Measurements from ENCODE around the gene PSMD1.

The PSMD1 gene

GRCh38 chr2:231047923-231048915 lies 8.4 kb upstream of the PSMD1 start:
- TF ChIP-seq POLR2AphosphoS5 (IDR thresholded peaks at IDR 0.05; ENCODE audit: low read depth, low read length) (no peak), SIN3A (IDR thresholded peaks at IDR 0.05; ENCODE audit: borderline replicate concordance, insufficient read depth, low read length) (no peak), TAF1 (IDR thresholded peaks at IDR 0.05; ENCODE audit: borderline replicate concordance, insufficient read depth, low read length) (no peak), REST (IDR thresholded peaks at IDR 0.05; ENCODE audit: insufficient read depth in 1 of 2, low read depth in 2 of 2, low read length in 2 of 2) (no peak), FOXP2 (optimal IDR thresholded peaks at IDR 0.05; ENCODE audit: borderline replicate concordance, extremely low read depth, extremely low read length, insufficient read depth) (no peak)

DNA sequence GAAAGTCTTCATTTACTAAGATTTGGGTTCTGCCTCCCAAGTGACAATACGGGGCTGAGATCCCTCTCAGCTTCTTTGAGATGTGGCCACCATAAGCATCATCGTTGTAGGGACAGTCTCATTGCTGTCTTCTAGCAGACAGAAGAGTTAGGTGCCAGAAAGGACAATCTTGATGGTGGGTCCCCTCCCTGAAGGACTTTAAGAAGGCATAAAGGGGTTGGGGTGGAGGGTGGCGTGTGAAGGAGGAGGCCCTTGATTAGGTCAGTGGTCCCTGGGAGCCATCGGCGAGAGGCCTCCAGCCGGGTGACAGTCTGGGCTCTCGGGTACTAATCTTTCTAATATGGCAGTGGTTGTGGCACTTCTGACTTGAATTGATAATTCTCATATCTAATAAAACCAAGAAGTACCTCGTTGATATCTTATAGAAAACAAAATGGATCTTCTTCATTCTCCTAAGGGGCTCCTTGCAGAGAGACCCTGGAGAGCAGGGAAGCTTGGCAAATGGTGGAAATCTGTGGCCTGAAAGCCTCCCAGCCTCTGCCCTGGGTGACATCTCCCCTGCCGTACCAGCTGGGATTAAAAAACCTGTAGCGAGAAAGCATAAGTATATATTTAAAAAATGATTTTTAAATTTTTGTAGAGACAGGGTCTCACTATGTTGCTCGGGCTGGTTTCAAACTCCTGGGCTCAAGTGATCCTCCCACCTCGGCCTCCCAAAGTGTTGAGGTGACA lies 7.2 kb upstream of the PSMD1 start:
- TF ChIP-seq POLR2AphosphoS5 (IDR thresholded peaks at IDR 0.05; ENCODE audit: low read depth, low read length) = no peak
- TF ChIP-seq REST (IDR thresholded peaks at IDR 0.05; ENCODE audit: insufficient read depth in 1 of 2, low read depth in 2 of 2, low read length in 2 of 2) = no peak
- no peak for TF ChIP-seq TAF1 (IDR thresholded peaks at IDR 0.05; ENCODE audit: borderline replicate concordance, insufficient read depth, low read length)
- TF ChIP-seq FOXP2 (optimal IDR thresholded peaks at IDR 0.05; ENCODE audit: borderline replicate concordance, extremely low read depth, extremely low read length, insufficient read depth) = no peak
- no peak for TF ChIP-seq SIN3A (IDR thresholded peaks at IDR 0.05; ENCODE audit: borderline replicate concordance, insufficient read depth, low read length)

- TF ChIP-seq SIN3A (IDR thresholded peaks at IDR 0.05; ENCODE audit: borderline replicate concordance, insufficient read depth, low read length) = no peak
- TF ChIP-seq REST (IDR thresholded peaks at IDR 0.05; ENCODE audit: insufficient read depth in 1 of 2, low read depth in 2 of 2, low read length in 2 of 2) = no peak
- TF ChIP-seq FOXP2 (optimal IDR thresholded peaks at IDR 0.05; ENCODE audit: borderline replicate concordance, extremely low read depth, extremely low read length, insufficient read depth) = no peak
- no peak for TF ChIP-seq TAF1 (IDR thresholded peaks at IDR 0.05; ENCODE audit: borderline replicate concordance, insufficient read depth, low read length)
- no peak for TF ChIP-seq POLR2AphosphoS5 (IDR thresholded peaks at IDR 0.05; ENCODE audit: low read depth, low read length)
Observed at GRCh38 chr2:231050018-231050901, 6.4 kb upstream of the PSMD1 start.

DNA sequence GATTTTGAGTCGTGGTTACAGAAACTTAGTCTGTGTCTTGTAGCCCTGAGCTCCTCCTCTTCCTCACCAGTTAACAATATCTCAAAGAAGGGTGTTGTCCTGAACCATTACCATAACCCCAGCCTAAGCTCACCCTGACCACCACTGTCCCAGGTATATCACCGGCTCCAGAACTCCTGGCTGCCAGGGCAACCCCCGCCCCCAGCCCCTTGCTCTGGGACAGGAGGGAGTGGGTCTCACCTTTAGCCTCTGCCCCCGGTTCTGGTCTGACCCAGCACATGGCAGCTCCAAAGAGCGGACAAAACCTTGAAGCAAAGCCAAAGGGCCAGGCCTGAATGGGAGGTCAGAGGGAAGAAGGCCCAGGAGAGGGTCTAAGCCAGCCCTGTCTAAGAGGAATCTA lies 5.6 kb upstream of the PSMD1 start:
- no peak for TF ChIP-seq FOXP2 (optimal IDR thresholded peaks at IDR 0.05; ENCODE audit: borderline replicate concordance, extremely low read depth, extremely low read length, insufficient read depth)
- TF ChIP-seq TAF1 (IDR thresholded peaks at IDR 0.05; ENCODE audit: borderline replicate concordance, insufficient read depth, low read length) = no peak
- TF ChIP-seq POLR2AphosphoS5 (IDR thresholded peaks at IDR 0.05; ENCODE audit: low read depth, low read length) = no peak
- TF ChIP-seq REST (IDR thresholded peaks at IDR 0.05; ENCODE audit: insufficient read depth in 1 of 2, low read depth in 2 of 2, low read length in 2 of 2) = no peak
- TF ChIP-seq SIN3A (IDR thresholded peaks at IDR 0.05; ENCODE audit: borderline replicate concordance, insufficient read depth, low read length) = no peak

All from PFSK-1 (cell line).